ENCODE measurements around the gene LCN2. TPM values are rescaled to one million over a fixed set of nuclear protein-coding genes. Genes with fewer than 3 reads are reported as not detected.

LCN2 gene
- total and polyA plus RNA-seq, 10 of the 15 experiments (the other 5 are each of a cell fraction or from before 2014, with no cell fraction given), result not detected

- Histone ChIP-seq H3K79me2 (ENCODE audit: control insufficient read depth, insufficient read depth, low read length) (no peaks in the 10 kb centered on the region), H3K9me3 (replicated peaks; ENCODE audit: control insufficient read depth, insufficient read depth, low read length) (no peaks in the 10 kb centered on the region), H3K4me3 (no peak overlapping the region), H3K36me3 (ENCODE audit: control insufficient read depth in 2 of 2, insufficient read depth in 2 of 2, low read length in 1 of 2) (peaks cover 8 to 18% of the 10 kb centered on the region in 2 experiments; a peak in 3 of 4 replicates), H3K4me2 (ENCODE audit: control insufficient read depth, insufficient read depth) (no peak overlapping the region), H3K4me1 (ENCODE audit: control insufficient read depth, insufficient read depth, low read length) (peaks cover 23% of the 10 kb centered on the region), H3K27me3 (replicated peaks in 1 of 2; ENCODE audit: control insufficient read depth in 2 of 2, insufficient read depth in 2 of 2, low read length in 1 of 2) (no peaks in the 10 kb centered on the region), H3K9ac (ENCODE audit: control insufficient read depth, insufficient read depth, low read length) (no peak overlapping the region), H4K20me1 (ENCODE audit: control insufficient read depth, insufficient read depth) (no peaks in the 10 kb centered on the region), H3K27ac (ENCODE audit: control insufficient read depth, insufficient read depth) (no peak overlapping the region), H2AFZ (ENCODE audit: control insufficient read depth, low read depth, low read length) (no peak overlapping the region)
- 33% methylated on average over 14 of the region's 15 CpGs for WGBS (ENCODE audit: insufficient coverage, insufficient replicate concordance, low lambda C conversion rate, missing lambda C conversion rate)
- ChIA-PET POLR2A (interaction anchor here (1.1 to 1.2 kb wide), 2 partner anchors 9 to 52 kb away, joined by 3 to 4 read pairs; partner anchors contain the start of genes NAIF1 and SLC25A25), SMC1A (ENCODE audit: uncharacterized antibody, unreplicated experiment) (no interaction called here), RAD21 (ENCODE audit: unreplicated experiment) (no interaction called here), CTCF (interaction anchor here (0.7 to 1.1 kb wide), 3 partner anchors 22 to 127 kb away, joined by 3 read pairs; no protein-coding TSS in a partner anchor)
- in situ Hi-C loops (cut with MboI), result no loop called here
- intact Hi-C loops (cut with micrococcal nuclease; ENCODE audit: unreplicated experiment), result no loop called here
- no peak for DNase-seq (ENCODE audit: low read depth, low spot score)
- ATAC-seq, result no peak
- TF ChIP-seq, protein P1, sequence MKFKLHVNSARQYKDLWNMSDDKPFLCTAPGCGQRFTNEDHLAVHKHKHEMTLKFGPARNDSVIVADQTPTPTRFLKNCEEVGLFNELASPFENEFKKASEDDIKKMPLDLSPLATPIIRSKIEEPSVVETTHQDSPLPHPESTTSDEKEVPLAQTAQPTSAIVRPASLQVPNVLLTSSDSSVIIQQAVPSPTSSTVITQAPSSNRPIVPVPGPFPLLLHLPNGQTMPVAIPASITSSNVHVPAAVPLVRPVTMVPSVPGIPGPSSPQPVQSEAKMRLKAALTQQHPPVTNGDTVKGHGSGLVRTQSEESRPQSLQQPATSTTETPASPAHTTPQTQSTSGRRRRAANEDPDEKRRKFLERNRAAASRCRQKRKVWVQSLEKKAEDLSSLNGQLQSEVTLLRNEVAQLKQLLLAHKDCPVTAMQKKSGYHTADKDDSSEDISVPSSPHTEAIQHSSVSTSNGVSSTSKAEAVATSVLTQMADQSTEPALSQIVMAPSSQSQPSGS (IDR thresholded peaks at IDR 0.05; ENCODE audit: low read length), result no peak
- TF ChIP-seq EED (IDR thresholded peaks at IDR 0.05; ENCODE audit: low read depth), result no peak
- TF ChIP-seq, protein P2, sequence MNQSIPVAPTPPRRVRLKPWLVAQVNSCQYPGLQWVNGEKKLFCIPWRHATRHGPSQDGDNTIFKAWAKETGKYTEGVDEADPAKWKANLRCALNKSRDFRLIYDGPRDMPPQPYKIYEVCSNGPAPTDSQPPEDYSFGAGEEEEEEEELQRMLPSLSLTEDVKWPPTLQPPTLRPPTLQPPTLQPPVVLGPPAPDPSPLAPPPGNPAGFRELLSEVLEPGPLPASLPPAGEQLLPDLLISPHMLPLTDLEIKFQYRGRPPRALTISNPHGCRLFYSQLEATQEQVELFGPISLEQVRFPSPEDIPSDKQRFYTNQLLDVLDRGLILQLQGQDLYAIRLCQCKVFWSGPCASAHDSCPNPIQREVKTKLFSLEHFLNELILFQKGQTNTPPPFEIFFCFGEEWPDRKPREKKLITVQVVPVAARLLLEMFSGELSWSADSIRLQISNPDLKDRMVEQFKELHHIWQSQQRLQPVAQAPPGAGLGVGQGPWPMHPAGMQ (IDR thresholded peaks at IDR 0.05; ENCODE audit: borderline replicate concordance), result no peak
- no peak for TF ChIP-seq FOXM1 (IDR thresholded peaks at IDR 0.05; ENCODE audit: low read depth, low read length)
- peak; percentile 39; the same call in 1 of the 2 replicates for TF ChIP-seq POLR2AphosphoS5 (IDR thresholded peaks at IDR 0.05; ENCODE audit: low read length)
- TF ChIP-seq ELK1 (IDR thresholded peaks at IDR 0.05; ENCODE audit: low read depth, low read length), result no peak
- no peak for TF ChIP-seq TAF1 (IDR thresholded peaks at IDR 0.05; ENCODE audit: borderline replicate concordance, low read depth, low read length)
- no peak for FAIRE-seq
- no TSS peak for BruUV-seq (replicated peaks)
These were observed 30.1 kb upstream of the LCN2 start for GRCh38 chr9:128118971-128119665.

All from GM12878 (cell line).